Hippocampal formation (tissue), 2 donors: ENCODE data around the gene HNF1A.

ENCODE experiments used
- DNase-seq, 2 donors: peaks; one replicate each; lab custom pipeline; 2025; lab: John Stamatoyannopoulos, UW

HNF1A gene

GRCh38 chr12:121008347-121009098 lies 30.2 kb downstream of the HNF1A start:
- no peak for DNase-seq

- DNase-seq: peak in 1 of 2 donors; percentile 0
These were observed 31.4 kb downstream of the HNF1A start for GRCh38 chr12:121009741-121010140.

GRCh38 chr12:121010860-121011259 lies 32.5 kb downstream of the HNF1A start:
- DNase-seq: no peak

- no peak for DNase-seq
These were observed 33.5 kb downstream of the HNF1A start for GRCh38 chr12:121011820-121012219.

GRCh38 chr12:121013715-121014114 lies 35.4 kb downstream of the HNF1A start:
- DNase-seq: no peak

GRCh38 chr12:121015825-121016766 lies 37.8 kb downstream of the HNF1A start, which contains the start of gene C12orf43:
Gene C12orf43 (minus strand): TSS chr12:121016487. CDS start chr12:121016474, 13 bp downstream.
- peak; percentile 89 to 91 for DNase-seq

- no peak for DNase-seq
These were observed 39.7 kb downstream of the HNF1A start for GRCh38 chr12:121017966-121018491.

- no peak for DNase-seq
These were observed 40.7 kb downstream of the HNF1A start for GRCh38 chr12:121018860-121019617.

GRCh38 chr12:121021754-121022153 lies 43.4 kb downstream of the HNF1A start:
- no peak for DNase-seq

- DNase-seq: no peak
These were observed 44.4 kb downstream of the HNF1A start for GRCh38 chr12:121022713-121023112.

- DNase-seq: no peak
These were observed 45.5 kb downstream of the HNF1A start for GRCh38 chr12:121023799-121024198.

- no peak for DNase-seq
These were observed 47.3 kb downstream of the HNF1A start for GRCh38 chr12:121025442-121026226.

- no peak for DNase-seq
These were observed 48.1 kb downstream of the HNF1A start for GRCh38 chr12:121026274-121027045.

GRCh38 chr12:121030576-121031212 lies 52.4 kb downstream of the HNF1A start:
- DNase-seq: no peak

- no peak for DNase-seq
These were observed 55.4 kb downstream of the HNF1A start for GRCh38 chr12:121033625-121034349.

GRCh38 chr12:121034616-121035305 lies 56.4 kb downstream of the HNF1A start:
- no peak for DNase-seq

- no peak for DNase-seq
These were observed 58.5 kb downstream of the HNF1A start for GRCh38 chr12:121036810-121037326.
